ENCODE results near the gene IGFL2.
"Not testable (repeated sequence)": the region's sequence is repeated elsewhere in the genome, so short reads cannot be mapped to it uniquely, and the experiment has no call there.

Gene IGFL2

DNA sequence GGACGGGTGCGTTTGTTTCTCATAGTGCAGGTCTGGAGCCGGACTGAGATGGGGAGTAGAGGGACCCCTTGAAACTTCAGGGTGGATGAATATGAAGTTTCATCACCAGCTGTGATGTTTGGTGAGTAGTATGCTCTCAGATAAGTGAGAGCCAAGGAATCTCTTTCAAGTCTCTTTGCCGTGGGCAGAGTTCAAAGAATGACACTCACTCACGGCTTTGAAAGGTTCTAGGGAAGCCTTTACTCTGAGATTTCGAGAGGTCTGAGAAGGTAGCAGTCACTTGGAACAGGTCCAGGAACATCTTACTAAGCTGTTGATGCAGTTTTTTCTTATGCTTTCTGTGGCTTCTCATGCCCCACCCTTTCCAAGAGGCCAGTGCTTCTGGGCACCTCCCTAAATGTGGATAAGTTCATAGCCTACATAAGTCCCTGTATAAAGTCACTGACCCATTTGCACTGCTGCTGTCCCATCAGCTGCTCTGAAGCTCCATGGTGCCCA, at the start of gene IGFL2:
Gene IGFL2 (plus strand): TSS at position 448 of the 498 bp plus-strand sequence. CDS start 41 bp downstream, at position 489.
- DNase-seq: no peak

DNA sequence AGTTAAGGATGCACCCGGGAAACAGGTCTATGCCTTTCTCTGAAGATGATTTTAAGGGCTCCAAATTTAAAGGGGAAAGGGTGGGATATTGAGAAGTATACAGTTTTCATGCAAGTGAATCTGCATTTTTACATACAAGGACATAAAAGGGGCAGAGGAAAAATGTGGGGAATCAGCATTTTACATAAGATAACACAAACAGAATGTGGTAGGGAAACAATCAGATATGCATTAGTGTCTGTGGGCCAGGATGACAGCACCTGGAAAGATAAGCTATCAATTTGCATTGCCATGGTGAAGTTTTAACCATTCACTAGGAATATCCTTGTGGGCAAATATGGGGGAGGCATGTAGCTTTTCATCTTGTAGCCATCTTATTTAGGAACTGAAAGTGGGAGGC, 47.7 kb upstream of the IGFL2 start:
- no peak for DNase-seq

DNA sequence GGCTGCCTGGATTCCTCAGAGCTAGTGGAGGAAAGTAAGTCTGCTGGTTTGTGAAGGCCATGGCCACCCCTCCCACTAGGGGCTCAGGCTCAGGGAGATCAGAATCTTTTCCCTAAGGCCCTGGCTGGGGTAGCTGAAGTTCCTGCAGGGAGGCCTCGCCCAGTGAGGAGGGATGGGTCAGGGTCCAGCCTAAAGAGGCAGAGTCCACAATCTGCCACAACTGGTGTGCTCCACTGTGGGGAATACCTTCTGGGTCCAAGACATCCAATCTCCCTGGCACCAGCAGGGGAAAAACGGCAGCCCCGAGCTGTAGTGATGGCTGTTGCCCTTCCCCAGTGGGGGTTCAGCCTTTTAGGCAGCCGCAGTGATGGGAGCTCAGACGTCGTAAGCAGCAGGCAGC, 46.7 kb upstream of the IGFL2 start:
- DNase-seq: no peak

DNA sequence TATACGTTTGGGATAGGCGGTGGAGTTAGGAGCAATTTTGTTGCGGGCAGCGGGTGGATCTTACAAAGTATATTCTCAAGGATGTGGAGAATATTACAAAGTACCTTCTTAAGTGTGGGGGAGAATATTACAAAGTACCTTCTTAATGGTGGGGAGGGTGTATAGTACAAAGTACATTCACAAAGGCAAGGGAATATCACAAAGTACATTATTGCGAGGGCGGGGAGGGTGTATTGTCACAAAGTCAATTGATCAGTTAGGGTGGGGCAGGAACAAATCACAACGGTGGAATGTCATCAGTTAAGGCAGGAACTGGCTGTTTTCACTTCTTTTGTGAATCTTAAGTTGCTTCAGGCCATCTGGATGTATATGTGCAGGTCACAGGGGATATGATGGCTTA, 45.7 kb upstream of the IGFL2 start:
- DNase-seq: not testable (repeated sequence)

DNA sequence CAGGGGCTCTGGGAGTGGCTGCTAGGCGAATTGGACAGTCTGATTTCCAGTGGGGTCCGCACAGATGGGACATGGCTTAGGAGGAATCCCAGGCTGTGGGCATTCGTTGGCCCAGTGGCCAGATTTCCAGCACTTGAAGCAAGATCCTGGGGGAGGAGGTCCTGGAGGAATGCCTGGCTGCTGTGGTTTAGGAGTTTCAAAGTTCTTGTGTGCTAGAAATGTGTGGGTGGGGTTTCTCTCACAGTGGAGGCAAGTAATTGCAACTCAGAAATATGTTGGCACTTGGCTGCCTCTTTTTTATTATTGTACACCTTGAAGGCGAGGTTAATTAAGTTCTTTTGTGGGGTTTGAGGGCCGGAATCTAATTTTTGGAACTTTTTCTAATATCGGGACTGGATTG, 40.7 kb upstream of the IGFL2 start:
- DNase-seq: no peak

DNA sequence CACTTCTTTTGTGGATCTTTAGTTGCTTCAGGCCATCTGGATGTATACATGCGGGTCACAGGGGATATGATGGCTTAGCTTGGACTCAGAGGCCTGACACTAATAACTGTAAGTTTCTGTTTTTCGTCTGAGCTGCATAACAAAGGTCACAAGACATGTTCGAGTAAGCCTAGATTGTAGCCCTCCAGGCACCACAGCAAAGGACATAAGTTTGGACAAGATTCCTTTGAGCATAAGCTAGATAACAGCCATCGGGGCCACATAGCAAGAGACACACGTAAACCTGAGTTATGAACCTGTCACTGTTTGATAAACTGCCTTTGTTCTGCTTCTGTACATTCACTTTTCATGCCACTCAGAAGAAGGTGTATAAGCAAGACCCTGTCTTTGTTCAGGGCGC, 38.2 kb upstream of the IGFL2 start:
- no peak for DNase-seq

DNA sequence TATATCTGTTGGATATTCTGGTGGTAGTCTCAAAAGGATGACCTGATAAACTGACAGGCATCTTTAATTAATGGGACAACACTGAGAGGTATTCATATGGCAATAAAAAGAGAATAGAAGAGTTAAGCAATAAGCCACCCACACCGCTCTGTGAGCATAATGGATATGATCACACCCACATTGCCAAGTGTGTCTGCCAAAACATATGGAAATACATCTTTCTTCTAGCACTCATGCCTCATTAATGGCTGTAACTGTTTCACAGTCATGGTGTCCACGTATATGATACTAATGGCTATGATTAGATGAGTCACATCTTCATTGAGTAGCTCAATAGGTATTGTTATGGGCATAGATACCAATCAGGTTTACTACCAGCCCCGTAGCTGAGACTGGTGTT, 36.7 kb upstream of the IGFL2 start:
- no peak for DNase-seq

DNA sequence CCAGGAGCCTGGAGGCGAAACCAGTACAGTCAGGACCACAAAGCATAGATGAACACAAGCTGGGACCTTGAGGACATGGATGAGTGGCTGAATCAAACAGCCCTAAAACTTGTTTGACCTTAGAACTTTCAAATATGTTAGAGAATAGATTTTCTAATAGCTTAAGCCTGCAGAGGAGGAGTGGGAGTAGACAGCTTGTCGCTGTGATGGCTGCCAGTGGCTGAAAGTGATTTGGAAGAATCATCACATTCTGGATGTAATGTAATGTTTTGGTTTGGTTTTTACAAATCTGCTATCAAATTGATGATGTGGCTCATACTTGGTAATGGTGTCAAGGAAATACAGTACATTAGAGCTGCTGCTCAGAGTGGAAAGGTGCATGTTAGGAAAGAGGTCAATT, 35.5 kb upstream of the IGFL2 start:
- DNase-seq: no peak

DNA sequence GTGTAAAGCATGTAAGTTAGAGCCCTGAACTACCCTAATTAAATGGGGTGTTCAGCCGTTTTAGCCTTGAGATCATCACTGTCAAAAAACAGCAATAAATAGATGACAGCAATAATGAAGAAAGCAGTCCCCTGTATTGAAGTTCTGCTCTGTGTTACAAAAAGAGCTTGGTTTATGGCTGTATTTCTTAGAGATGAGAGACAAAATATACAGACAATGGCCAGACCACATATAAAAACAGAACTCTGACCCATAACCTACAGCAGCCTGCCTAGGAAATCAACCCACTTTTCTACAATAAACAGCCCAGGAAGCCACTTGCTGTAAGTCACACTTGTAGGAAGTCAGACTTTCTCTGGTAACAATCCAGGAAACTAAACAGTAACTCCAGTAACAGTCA, 34.3 kb upstream of the IGFL2 start:
- DNase-seq: no peak

DNA sequence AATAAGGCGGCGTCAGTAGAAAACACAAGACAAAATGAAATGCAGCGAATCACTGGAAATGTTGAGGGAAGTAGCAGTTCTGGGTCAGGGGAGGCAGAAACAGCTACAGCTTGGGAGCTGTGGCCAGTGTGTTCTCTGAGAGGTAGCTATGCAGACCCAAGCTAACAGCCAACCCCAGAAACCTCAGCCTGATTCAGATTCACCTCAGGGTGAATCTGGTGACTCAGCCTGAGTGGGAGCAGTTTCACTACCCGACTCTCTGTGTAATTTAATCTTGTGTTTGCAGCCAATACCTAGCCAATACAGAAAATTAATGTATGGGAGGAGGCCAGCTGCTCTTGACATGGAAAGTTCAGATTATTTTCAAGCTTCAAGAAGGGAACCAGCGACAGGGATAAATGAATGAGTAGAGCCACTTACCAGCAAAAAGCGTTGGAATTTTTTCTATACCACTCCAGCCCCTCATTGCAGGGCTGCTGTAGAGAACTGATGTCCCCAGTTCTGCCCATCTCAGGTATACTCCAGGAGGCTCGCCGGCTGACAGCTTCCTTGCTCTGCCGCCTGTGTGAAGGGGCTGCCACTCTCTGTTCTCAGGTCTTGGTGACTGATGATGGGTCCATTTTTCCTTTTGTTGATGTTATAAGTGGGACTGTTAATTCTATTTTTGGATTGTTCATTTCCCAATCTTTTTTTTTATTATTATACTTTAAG, 32.5 kb upstream of the IGFL2 start:
- peak; percentile 10 for DNase-seq

DNA sequence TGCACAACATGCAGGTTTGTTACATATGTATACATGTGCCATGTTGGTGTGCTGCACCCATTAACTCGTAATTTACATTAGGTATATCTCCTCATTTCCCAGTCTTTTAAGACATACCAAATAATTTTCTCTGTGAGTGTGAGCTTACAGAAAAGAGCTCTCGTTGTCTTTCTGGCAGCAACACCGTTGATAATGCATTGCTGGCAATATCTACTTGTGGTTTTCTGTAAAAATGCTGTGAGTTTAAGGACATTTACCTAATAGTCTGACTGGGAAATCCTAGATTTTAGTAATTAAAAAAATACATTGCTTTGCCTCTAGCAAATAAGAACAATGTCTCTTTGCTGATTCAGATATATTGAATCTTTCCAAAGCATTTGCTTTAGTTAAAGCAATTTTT, 31.9 kb upstream of the IGFL2 start:
- no peak for DNase-seq

DNA sequence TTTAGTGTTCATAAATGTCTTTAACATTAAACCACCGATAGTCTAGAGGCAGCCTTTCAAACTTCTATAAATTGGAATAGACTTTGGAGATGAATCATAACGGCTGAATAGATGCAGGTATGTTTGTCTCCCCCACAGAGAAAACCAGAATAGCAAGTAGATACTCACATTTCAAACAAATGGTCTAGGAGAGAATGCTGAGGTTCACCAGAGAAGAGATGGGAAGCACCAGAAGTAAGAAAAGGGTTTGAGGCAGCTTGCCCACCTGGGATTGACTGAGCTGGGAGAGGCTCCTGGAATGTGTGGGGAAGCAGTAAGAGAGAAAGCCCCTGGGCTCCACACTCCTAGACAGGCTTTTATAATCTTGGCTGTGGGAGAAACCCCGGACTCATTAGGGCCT, 29.9 kb upstream of the IGFL2 start:
- DNase-seq: no peak

DNA sequence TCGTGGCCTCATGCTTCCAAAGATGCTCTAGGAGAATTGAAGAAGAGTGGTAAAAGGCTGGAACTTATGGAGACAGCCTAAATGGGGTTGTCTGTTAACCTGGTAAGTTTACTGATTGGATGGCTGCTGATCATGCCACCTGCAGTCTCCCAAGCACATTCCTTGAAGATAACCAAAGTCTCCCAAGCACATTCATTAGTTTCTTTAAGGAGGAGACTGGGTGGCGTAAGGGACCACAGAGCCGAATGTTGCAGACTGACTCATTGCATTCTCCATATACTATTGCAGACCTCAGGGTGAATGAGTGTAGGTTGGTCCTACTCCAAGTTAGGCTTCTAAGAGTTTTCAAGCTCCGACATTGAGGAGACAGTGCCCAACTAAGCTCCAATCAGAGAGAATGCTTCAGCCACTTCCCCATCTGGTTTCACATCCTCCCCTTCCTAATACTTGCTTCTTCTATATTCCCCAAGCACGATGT, 23.4 kb upstream of the IGFL2 start, which contains the start of gene IGFL3:
Gene IGFL3 (minus strand): TSS at position 51 of the 478 bp plus-strand sequence. CDS start 39 bp downstream, at position 12.
- DNase-seq: no peak

DNA sequence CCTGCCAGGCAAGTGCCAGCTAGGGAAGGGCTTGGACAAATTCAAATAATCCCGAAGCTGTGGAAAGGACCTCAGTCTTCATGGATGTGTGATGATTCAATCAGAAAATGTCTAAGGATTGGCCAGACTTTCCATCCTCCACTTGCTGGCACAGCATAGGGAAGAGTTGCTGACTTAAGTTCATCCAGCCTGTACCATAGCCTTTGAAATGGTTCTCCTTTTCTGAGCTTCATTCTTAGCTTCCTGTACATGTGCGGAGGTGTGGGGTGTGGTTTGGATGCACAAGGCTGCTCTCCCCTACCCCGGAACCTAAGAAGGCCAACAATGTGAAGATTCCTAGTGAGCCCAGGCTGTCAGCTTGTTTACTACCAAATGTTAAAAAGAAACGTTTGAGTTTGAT, 22.6 kb upstream of the IGFL2 start:
- DNase-seq: no peak

DNA sequence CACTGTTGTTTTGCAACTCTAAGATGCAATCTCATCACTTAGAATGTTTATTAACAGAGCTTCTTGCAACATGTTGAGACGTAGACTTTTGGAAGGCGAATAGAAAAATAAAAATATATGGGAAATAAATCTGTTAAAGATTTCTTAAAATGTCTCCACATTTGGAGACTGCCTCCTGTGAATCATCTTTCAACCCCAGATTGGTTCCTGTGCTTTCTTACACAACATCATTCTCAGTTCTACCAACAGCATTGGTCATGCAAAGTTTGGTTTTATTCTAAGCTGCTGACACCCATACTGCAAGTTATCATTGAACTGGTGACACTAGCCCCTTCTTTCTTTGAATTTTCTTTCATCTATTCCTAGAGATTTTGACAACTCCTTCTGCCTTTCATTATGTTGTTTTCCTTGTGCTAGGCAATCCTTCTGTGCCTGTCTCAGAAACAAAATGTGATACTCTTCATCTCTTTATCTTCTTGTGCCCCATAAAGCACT, 21.9 kb upstream of the IGFL2 start:
- no peak for DNase-seq

DNA sequence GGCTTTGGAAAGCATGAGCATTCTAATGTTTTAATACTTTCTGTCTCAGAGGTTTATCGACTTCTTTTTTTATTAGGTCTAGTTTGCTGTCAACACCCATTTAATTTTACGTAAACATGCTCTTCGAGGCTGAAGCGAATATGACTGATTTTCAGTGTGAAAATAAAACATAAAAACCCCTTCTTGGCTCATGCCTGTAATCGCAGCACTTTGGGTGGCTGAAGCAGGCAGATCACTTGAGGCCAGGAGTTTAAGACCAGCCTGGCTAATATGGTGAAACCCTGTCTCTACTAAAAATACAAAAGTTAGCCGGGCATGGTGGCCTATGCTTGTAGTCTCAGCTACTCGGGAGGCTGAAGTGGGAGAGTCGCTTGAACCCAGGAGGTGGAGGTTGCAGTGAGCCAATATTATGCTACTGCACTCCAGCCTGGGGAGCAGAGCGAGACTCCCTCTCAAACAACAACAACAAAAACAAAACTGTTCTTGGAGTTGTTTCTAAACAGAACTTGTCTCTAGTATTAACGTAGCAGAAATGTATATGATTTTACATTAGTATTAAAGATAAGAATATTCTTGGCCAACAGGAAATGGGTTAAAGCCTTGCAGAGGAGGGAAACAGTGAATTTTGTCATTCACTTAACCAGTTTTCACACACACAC, 16.4 kb upstream of the IGFL2 start:
- no peak for DNase-seq

DNA sequence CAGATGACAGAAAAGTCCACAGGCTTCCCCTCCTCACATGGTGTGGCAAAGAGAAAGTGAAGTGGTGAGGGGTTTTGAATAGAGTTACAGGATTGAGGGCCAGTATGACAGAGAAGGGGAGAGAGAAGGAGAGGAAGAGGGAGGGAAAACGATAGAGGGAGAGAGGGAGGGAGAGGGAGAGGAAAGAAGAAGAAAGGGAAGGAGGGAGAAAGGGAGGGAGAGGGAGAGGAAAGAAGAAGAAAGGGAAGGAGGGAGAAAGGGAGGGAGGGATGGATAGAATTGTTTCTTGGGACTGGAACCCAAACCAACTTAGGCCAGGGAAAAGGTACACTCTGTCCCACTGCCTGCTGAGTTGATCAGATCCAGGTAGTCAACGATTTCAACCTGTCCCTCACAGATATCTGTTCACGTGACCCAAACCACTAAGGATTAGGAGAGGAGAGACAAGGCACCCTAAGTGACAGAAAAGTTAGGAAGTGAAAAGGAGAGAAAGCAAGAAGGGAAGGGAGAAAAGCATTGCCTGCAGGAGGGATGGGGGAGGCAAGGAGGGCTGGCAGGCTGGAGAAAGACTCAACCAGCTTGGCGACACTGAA, 15.4 kb upstream of the IGFL2 start:
- DNase-seq: no peak

DNA sequence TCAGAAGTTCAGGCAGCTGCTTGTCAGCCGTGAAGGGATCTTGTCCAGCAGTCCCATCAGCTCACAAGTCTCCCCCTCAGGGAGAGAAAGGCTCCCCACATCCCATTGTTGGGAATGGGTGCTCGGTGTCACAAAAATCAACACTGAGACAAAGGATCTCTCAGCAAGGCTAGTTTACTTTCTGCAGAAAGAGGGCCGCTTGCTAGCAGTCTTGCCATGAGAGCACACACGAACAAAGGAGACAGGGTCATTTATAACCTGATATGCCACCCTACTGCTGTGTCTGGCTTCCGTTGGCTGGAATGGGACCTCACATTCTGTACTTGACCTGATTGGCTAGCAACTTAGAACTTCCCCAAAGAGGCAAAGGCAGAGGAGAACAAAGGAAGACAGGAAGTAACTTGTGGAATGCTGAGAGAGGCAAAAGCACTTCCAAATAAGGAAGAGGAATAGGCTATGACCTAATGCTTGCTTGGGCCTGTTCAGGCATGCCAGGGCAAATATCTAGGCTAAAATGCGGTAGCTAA, 14.9 kb upstream of the IGFL2 start:
- no peak for DNase-seq

DNA sequence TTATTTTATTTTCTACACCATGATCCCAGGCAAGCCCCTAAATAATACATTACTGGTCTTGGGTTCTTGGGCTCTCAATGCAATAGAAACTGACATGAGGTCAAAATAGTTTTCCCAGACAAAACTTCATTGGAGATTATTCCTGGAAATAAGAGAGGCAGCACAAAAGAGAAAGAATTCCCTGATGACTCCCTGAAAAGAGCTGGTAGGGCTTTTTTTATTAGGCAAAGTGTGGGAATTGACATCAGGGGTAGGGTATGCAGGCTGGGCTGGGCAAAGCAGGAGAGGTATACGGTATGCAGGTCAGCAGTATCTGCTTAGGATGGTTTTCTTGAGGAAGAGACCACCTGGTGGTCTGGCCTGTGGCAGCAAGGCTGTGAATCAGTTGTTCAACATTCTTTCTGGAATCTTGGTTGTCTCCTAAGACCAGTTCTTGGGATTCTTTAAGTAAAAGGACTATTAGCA, 14.2 kb upstream of the IGFL2 start:
- no peak for DNase-seq

DNA sequence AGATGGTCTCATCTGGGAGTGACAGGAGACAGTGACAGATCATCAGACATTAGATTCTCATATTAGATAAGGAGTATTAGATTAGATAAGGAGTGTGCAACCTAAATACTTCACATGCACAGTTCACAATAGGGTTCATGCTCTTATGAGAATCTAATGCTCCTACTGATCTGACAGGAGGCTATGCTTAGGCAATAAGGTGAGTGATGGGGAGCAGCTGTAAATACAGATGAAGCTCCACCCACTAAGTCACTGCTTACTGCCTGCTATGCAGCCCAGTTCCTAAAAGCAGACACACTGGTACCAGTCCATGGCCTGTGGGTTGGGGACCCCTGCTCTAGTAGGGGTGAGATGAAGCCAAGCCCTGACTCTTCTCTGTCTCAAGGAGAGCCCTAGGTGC, 13.5 kb upstream of the IGFL2 start:
- DNase-seq: no peak

DNA sequence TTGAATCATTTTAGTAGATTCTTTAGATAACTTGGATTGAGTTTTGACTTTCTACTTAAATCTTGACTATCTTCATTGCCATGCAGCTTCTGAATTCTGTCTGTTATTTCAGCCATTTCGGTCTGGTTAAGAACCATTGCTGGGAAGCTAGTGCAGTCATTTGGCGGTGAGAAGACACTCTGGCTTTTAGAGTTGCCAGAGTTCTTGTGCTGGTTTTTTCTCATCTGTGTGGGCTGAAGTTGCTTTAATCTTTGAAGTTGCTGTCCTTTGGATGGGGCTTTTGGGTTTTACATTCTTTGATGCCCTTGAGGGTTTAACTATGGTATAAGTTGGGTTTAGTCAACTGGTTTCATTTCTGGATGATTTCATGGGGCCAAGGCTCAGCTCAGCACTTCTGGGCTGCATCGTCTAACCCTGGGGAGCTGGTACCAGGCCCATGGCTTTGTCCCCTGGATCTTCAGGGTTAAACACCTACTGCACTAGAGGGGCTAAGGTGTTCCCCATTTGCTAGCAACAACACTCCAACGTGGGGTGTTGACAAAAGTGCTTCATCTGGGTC, 10.0 kb upstream of the IGFL2 start:
- no peak for DNase-seq

DNA sequence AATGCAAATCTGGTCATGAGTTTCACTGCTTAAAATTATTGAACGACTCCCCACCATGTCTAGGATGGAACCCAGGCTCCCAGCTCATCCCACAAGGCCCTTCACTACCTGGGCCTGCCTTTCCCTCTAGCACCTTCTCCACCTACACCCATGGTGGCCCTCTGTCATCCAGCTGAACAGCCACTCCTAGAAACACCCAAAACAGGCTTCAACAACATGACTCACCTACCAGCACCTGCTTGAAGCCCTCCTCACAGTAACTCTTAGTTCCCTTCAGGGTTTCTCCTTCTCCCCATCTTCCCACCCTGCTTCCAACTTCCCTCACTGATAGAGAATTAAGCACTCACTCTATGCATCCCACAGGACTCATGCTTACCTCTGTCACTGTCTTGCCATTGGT, 6.6 kb upstream of the IGFL2 start:
- DNase-seq: no peak

DNA sequence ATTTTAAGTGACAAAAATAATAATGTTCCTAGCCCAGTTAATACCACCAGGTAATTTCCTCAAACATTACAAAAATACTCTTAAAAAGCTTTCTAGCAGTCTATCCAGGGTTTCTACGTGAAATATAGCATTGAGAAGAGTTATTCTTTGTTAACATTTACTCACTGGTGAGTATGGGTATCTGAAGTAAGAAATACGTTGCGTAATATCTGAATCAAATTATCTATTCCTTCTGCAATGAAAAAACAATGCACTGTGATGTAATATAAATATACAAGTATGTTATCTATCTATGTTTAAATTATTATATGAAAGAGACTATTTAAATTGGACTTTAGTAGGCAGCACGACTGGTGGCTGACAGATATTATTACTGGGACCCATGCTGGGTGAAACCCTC, 5.7 kb upstream of the IGFL2 start:
- no peak for DNase-seq
